GM12878 (cell line): Measurements from ENCODE around the gene LRP2BP. TPM values are rescaled to one million over a fixed set of nuclear protein-coding genes. Genes with fewer than 3 reads are reported as not detected.

Experiments
- ATAC-seq: fragments of 200-7000 bp; cut with Tn5 transposase; 3 replicates; pipeline ENCODE4 v1.9.1; 2020; ENCODE audit warnings: mild to moderate bottlenecking, moderate library complexity
- BruUV-seq: library from RNA; stranded (reverse); fragments of 400-500 nt; replicated peaks from 2 replicates; lab custom pipeline; 2021; lab: Mats Ljungman, UMichigan
- CTCF ChIA-PET: fragments of 300-600 bp; sonication (Branson Sonifier 250); formaldehyde crosslinking; extraction: SDS; loops from one replicate; lab custom pipeline; 2021; ENCODE audit warnings: inconsistent platforms; lab: Yijun Ruan, JAX
- POLR2A ChIA-PET: fragments of 350-600 bp; formaldehyde crosslinking; extraction: SDS; loops from one replicate; lab custom pipeline; 2021; ENCODE audit warnings: inconsistent platforms; lab: Charles Lee
- RAD21 ChIA-PET: fragments of 300-600 bp; sonication (Branson Sonifier 250); formaldehyde crosslinking; loops from one replicate; lab custom pipeline; 2023; ENCODE audit warnings: antibody characterized with exemption; ENCODE audit not compliant: unreplicated experiment; lab: Charles Lee
- SMC1A ChIA-PET: fragments of 300-600 bp; sonication (Branson Sonifier 250); formaldehyde crosslinking; loops from one replicate; lab custom pipeline; 2023; ENCODE audit not compliant: unreplicated experiment, uncharacterized antibody; lab: Charles Lee
- DNase-seq: peaks from one replicate; pipeline ENCODE4 v3.0.0-alpha.2; 2011; ENCODE audit warnings: low read depth, low spot score
- FAIRE-seq: peaks from 3 replicates; lab custom pipeline; 2011; peaks lifted over from hg19 to GRCh38; lab: Jason Lieb, UNC
- H2AFZ ChIP-seq: 2 replicates; pipeline ENCODE4 v1.6.0; 2011; ENCODE audit warnings: low read depth, low read length, control low read depth; ENCODE audit not compliant: control insufficient read depth
- H3K27ac ChIP-seq: 2 replicates; pipeline ENCODE4 v1.5.1; 2011; ENCODE audit warnings: control low read depth; ENCODE audit not compliant: control insufficient read depth, insufficient read depth
- H3K27me3 ChIP-seq, 2 experiments: replicated peaks in 1 of 2; 2 replicates each; pipeline versions ENCODE4 v1.6.0 to v1.6.1; 2011; ENCODE audit warnings: low read length in 1 of 2; ENCODE audit not compliant: control insufficient read depth in 2 of 2, insufficient read depth in 2 of 2
- H3K36me3 ChIP-seq, 2 experiments: 2 replicates each; pipeline ENCODE4 v1.5.1; 2011; ENCODE audit warnings: low read length in 1 of 2; ENCODE audit not compliant: control insufficient read depth in 2 of 2, insufficient read depth in 2 of 2
- H3K4me1 ChIP-seq: 2 replicates; pipeline ENCODE4 v1.6.1; 2011; ENCODE audit warnings: mild to moderate bottlenecking, low read length, moderate library complexity, mixed read lengths; ENCODE audit not compliant: control insufficient read depth, insufficient read depth
- H3K4me2 ChIP-seq: 2 replicates; pipeline ENCODE4 v1.6.0; 2011; ENCODE audit warnings: control low read depth; ENCODE audit not compliant: control insufficient read depth, insufficient read depth
- H3K4me3 ChIP-seq: fragments of 200-600 bp; sonication (generic); 2 replicates; pipeline ENCODE4 v1.5.1; 2016
- H3K79me2 ChIP-seq: 2 replicates; pipeline ENCODE4 v1.6.0; 2011; ENCODE audit warnings: low read length; ENCODE audit not compliant: control insufficient read depth, insufficient read depth
- H3K9ac ChIP-seq: 2 replicates; pipeline ENCODE4 v1.8.0; 2011; ENCODE audit warnings: low read length, control low read depth, mixed read lengths; ENCODE audit not compliant: control insufficient read depth, insufficient read depth
- H3K9me3 ChIP-seq: replicated peaks from 3 replicates; pipeline ENCODE4 v1.5.1; 2011; ENCODE audit warnings: mild to moderate bottlenecking, low read length; ENCODE audit not compliant: control insufficient read depth, insufficient read depth
- H4K20me1 ChIP-seq: 2 replicates; pipeline ENCODE4 v1.6.0; 2011; ENCODE audit not compliant: control insufficient read depth, insufficient read depth
- BACH1 ChIP-seq: fragments of 450-650 bp; IDR thresholded peaks from 2 replicates; pipeline ENCODE4 v1.6.1; 2017; ENCODE audit warnings: mild to moderate bottlenecking, borderline replicate concordance
- E2F4 ChIP-seq: IDR thresholded peaks from 2 replicates; pipeline ENCODE4 v1.6.1; 2012; ENCODE audit warnings: low read depth, low read length, improper control_type of control experiment
- HDAC2 ChIP-seq: fragments of 200-600 bp; sonication (generic); IDR thresholded peaks from 2 replicates; pipeline ENCODE4 v1.6.1; 2017
- NFIC ChIP-seq: IDR thresholded peaks from 2 replicates; pipeline ENCODE4 v1.6.1; 2012; ENCODE audit warnings: low read depth, mild to moderate bottlenecking, inconsistent platforms, low read length, moderate library complexity
- WRNIP1 ChIP-seq: IDR thresholded peaks from 2 replicates; pipeline ENCODE4 v1.6.1; 2011; ENCODE audit warnings: low read depth, low read length, improper control_type of control experiment, borderline replicate concordance
- ZBED1 ChIP-seq: IDR thresholded peaks from 2 replicates; pipeline ENCODE4 v1.6.1; 2016; ENCODE audit warnings: borderline replicate concordance
- WGBS: methylation state at CpG from one replicate; pipeline ENCODE4 v1.1.6; 2016; ENCODE audit warnings: low lambda C conversion rate; ENCODE audit not compliant: insufficient replicate concordance, insufficient coverage; ENCODE audit errors: missing lambda C conversion rate; 5-methylcytosine and 5-hydroxymethylcytosine counted together
- in situ Hi-C: fragments of 300-500 bp; cut with MboI; formaldehyde crosslinking; loops from 9 replicates; pipeline ENCODE4 v1.14.3; 2018; ENCODE audit warnings: mixed read lengths
- intact Hi-C: fragments of 100-400 bp; cut with micrococcal nuclease; formaldehyde crosslinking; loops from one replicate; pipeline ENCODE4 v1.14.2; 2022; ENCODE audit not compliant: unreplicated experiment
- polyA plus RNA-seq, 11 experiments: library from polyadenylated mRNA; depleted of rRNA in 4 of 11; unstranded in 6 of 11; stranded (reverse) in 5 of 11; fragments of >200 nt; fragmentation: Nextera tagmentation in 4 of 11; fragmentation: Illumina TruSeq in 1 of 11; extraction: Ambion mirVana in 4 of 11; extraction: Trizol in 1 of 11; gene quantifications; 1 replicate in 1 of 11; 2 replicates in 10 of 11; pipeline versions ENCODE4 v1.2.1 to v1.2.3, GENCODE V29; 2011 to 2016; ENCODE audit warnings: inconsistent platforms in 2 of 11, missing spikeins in 2 of 11, low read depth in 1 of 11
- total RNA-seq, 4 experiments: library from RNA; depleted of rRNA in 3 of 4; stranded (reverse); fragments of >200 nt in 3 of 4; fragmentation: Illumina TruSeq in 1 of 4; extraction: Trizol in 1 of 4; gene quantifications; 2 replicates each; pipeline versions ENCODE4 v1.2.1 to v1.2.3, GENCODE V29; 2013 to 2021

LRP2BP gene
- total and polyA plus RNA-seq, 10 of the 15 experiments (the other 5 are each of a cell fraction or from before 2014, with no cell fraction given) = 0.27 to 5.2 (median 1.0) TPM

DNA sequence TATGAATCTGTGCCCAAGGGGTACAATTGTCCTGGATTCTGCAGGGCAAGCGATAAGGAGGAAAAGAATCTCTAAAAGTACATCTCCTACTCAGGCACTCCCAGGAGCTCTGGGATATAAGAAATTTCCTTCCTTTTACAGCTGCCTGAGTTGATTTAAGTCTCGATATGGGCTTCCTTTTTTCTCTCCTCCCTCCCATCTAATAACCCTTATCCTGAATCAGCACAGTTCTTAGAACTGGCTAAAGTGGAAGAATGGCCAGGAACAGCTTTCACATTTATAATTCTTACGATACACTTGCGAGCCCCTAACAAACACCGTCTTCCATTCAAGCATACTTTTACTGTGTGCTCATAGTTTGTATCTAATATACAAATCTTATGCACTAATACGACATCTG, 21.2 kb downstream of the LRP2BP start:
- POLR2A ChIA-PET = no interaction called here
- no peaks in the 10 kb centered on the region for H3K79me2 ChIP-seq
- no peak overlapping the region for H2AFZ ChIP-seq
- no peaks in the 10 kb centered on the region; the same call in 2 of the 3 replicates for H3K9me3 ChIP-seq
- DNase-seq (no peak), ATAC-seq (no peak), FAIRE-seq (no peak)
- no peak for TF ChIP-seq E2F4
- no peak for TF ChIP-seq BACH1
- TF ChIP-seq HDAC2 = no peak
- no peak for TF ChIP-seq WRNIP1
- TF ChIP-seq ZBED1 = no peak
- CTCF ChIA-PET = no interaction called here
- no peaks in the 10 kb centered on the region for H4K20me1 ChIP-seq
- no peak overlapping the region for H3K27ac ChIP-seq
- RAD21 ChIA-PET = no interaction called here
- intact Hi-C loops (no loop called here), in situ Hi-C loops (no loop called here)
- H3K4me1 ChIP-seq = no peaks in the 10 kb centered on the region
- 98% methylated on average over 6 of the region's 6 CpGs for WGBS
- H3K4me3 ChIP-seq = no peak overlapping the region
- H3K27me3 ChIP-seq = no peaks in the 10 kb centered on the region
- no peak overlapping the region for H3K4me2 ChIP-seq
- peaks cover 1 to 31% of the 10 kb centered on the region in 2 experiments; a peak in 3 of 4 replicates for H3K36me3 ChIP-seq
- no TSS peak for BruUV-seq
- SMC1A ChIA-PET = interaction anchor here (1.0 to 1.6 kb wide), 4 partner anchors 12 to 78 kb away, joined by 3 read pairs; no protein-coding TSS in a partner anchor
- no peak overlapping the region for H3K9ac ChIP-seq

DNA sequence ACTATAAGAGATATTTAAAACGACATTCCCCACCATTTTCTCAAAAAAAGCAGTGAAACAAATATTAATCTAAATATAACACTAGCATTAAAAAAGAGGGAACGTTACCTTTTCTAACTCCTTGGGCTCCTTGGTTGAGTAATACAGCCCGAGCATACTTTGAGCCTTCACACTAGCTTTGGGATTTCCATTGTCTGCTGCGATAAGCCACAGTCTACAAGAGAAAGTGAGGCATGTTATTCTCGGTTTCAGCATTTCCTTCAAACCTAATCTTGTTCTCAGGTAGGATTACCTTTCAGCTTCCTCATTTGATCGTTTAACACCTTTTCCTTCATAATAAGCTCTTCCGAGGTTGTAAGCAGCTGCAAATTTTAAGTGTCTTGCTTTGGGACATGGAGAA, 21.7 kb downstream of the LRP2BP start:
- intact Hi-C loops (no loop called here), in situ Hi-C loops (no loop called here)
- no peaks in the 10 kb centered on the region for H3K4me1 ChIP-seq
- RAD21 ChIA-PET = no interaction called here
- BruUV-seq = no TSS peak
- 91% methylated on average over 7 of the region's 7 CpGs for WGBS
- SMC1A ChIA-PET = interaction anchor here (1.0 to 1.6 kb wide), 3 partner anchors 24 to 77 kb away, joined by 3 read pairs; no protein-coding TSS in a partner anchor
- H4K20me1 ChIP-seq = no peaks in the 10 kb centered on the region
- no peak overlapping the region for H3K9ac ChIP-seq
- no peak overlapping the region for H3K4me3 ChIP-seq
- H3K27me3 ChIP-seq = no peaks in the 10 kb centered on the region
- no peaks in the 10 kb centered on the region; the same call in 2 of the 3 replicates for H3K9me3 ChIP-seq
- H3K27ac ChIP-seq = no peak overlapping the region
- no peaks in the 10 kb centered on the region for H3K79me2 ChIP-seq
- TF ChIP-seq NFIC = no peak
- DNase-seq (no peak), FAIRE-seq (no peak), ATAC-seq (no peak)
- no peak overlapping the region for H3K4me2 ChIP-seq
- no peak overlapping the region for H2AFZ ChIP-seq
- peaks cover 1 to 31% of the 10 kb centered on the region in 2 experiments; a peak in 3 of 4 replicates for H3K36me3 ChIP-seq
- POLR2A ChIA-PET = no interaction called here
- CTCF ChIA-PET = no interaction called here
